IPS-11a (cell line): ENCODE measurements around the gene CD79A.

ENCODE experiments used
- H3K4me3 ChIP-seq: one replicate; pipeline ENCODE4 v1.5.1; 2013; ENCODE audit warnings: low read depth, low read length, control low read depth

Gene CD79A

DNA sequence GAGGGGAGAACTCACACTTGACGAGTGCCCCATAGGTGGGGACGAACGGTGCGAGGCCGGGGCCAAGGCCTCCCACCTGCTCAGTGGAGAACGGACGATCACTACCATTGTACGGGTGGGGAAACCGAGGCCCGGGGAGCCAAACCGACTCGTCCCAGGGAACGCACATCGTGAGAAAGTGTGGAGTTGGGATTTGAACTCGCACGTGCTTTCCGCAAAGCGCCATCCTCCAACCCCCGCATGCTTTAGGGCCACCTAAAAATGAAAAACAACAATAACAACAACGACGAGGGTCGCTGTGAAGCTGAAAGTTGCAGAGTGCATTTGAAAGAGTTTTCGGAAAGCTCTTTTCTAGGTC lies 6.4 kb downstream of the CD79A start:
- H3K4me3 ChIP-seq = peak overlapping the region; percentile 68

GRCh38 chr19:41883821-41884733 lies 7.0 kb downstream of the CD79A start:
- H3K4me3 ChIP-seq = peak overlapping the region; percentile 87

- H3K4me3 ChIP-seq = no peak overlapping the region
Measured at GRCh38 chr19:41886761-41887710, 10.0 kb downstream of the CD79A start.

GRCh38 chr19:41887711-41888382 lies 10.8 kb downstream of the CD79A start:
- H3K4me3 ChIP-seq = no peak overlapping the region

DNA sequence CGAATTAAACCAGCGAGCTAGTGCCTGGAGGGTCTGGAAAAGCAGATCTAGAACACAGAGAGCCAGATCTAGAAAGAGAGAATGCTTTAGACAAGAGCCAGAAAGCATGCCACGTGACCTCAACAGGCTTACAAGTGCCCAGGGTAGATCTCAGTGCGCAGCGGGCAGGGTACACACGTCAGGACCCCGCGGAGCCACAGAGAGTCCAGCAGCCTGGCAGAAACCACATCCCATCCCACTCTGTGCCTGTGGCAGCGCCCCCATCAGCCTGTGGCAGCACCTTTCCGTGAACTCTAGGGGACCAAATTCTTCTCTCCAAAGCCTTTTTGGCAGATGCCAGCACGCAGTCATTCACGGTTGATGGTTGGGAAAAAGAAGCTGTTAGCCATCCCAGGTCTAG lies 11.8 kb downstream of the CD79A start:
- H3K4me3 ChIP-seq = no peak overlapping the region

DNA sequence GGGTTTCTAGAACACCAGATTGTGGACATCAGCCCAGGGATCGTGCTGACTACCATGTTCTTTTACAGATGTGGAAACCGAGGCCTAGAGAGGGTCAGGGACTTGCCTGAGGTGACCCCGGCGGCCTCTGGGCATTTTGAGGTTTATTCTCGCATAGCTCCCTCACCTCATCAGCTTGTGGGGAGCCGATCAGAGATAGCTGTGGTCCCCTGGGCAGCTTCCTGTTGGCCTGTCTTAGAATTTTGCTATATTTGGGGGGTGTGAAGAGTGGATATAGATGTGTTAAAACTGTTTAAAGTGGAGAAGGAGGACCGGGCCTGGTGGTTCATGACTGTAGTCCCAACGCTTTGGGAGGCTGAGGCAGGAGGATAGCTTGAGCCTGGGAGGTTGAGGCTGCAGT lies 12.8 kb downstream of the CD79A start:
- H3K4me3 ChIP-seq = no peak overlapping the region

- no peak overlapping the region for H3K4me3 ChIP-seq
Measured at GRCh38 chr19:41890936-41891335, 13.9 kb downstream of the CD79A start.

DNA sequence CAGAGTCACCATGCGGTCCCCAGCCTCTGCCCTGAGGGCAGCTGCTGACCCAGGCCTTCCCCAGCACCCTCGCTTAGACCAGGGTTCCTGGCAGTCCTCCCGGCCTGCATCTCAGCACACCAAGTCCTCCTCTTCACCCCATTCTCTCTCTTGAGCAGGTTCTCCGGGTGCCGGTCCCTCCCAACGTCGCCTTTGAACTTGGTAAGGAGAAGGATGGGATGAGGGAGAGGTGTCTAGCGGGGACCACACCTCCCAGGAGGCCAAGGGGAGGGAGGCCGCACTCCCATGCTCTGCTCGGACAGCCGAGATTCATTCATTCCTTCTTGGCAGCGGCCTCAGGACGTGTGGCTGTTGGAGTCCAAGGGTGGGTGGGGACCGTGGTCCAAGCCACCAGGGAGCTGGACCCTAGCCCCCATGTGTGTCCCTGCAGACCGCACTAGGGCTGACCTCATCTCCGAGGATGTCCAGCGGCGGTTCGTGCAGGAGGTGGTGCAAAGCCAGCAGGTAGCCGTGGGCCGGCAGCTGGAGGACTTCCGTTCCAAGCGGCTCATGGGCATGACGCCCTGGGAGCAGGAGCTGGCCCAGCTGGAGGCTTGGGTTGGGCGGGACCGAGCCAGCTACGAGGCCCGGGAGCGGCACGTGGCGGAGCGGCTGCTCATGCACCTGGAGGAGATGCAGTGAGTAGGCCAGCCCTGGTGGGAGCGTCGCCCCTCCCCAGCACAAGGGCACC lies 15.3 kb downstream of the CD79A start:
- no peak overlapping the region for H3K4me3 ChIP-seq

DNA sequence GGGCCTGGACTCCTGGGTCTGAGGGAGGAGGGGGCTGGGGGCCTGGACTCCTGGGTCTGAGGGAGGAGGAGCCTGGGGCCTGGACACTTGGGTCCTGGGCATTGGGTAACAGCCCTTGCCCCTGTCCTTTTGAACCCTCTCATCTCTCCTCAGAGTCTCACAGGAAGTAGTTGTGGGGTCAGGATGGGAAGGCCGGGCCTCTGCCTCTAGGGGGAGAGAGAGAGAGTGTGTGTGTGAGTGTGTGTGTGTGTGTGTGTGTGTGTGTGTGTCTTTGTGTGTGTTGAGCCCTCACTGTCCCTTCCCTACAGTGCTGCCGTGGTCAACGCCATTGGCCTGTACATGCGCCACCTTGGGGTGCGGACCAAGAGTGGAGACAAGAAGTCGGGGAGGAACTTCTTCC lies 16.8 kb downstream of the CD79A start:
- H3K4me3 ChIP-seq = no peak overlapping the region

DNA sequence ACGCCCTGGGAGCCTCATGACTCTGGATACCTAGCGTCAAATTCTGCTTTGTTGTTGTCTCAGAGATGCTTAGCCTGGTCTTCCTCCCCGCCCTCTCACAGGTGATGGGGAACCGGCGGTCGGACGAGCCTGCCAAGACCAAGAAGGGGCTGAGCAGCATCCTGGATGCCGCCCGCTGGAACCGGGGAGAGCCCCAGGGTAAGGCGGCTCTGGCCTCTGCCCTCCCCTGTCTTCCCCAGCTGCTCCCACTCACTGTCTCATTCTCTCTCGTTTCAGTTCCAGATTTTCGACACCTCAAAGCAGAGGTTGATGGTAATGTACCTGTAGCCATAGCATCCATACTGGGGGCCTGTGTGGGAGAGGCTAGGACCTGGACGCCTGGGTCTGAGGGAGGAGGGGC lies 17.3 kb downstream of the CD79A start:
- no peak overlapping the region for H3K4me3 ChIP-seq

GRCh38 chr19:41895745-41896580 lies 18.9 kb downstream of the CD79A start:
- H3K4me3 ChIP-seq = no peak overlapping the region

DNA sequence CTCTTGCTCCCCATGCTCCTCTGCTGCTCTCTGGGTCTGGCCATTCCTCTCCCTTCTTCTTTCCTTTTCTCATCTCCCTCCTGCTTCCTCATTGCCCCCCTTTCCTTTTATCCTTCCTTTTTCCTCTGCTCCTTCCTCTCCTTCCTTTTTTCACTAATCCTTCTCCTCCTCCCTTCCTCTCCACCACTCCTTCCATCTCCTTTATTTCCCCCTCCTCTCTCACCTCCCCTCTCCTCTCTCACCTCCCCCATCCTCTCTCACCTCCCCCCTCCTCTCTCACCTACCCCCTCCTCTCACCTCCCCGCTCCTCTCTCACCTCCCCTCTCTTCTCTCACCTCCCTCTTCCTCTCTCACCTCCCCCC lies 19.5 kb downstream of the CD79A start:
- H3K4me3 ChIP-seq = no peak overlapping the region

- H3K4me3 ChIP-seq = no peak overlapping the region
Measured at GRCh38 chr19:41897181-41897580, 20.1 kb downstream of the CD79A start.

GRCh38 chr19:41897820-41898219 lies 20.7 kb downstream of the CD79A start:
- H3K4me3 ChIP-seq = no peak overlapping the region

DNA sequence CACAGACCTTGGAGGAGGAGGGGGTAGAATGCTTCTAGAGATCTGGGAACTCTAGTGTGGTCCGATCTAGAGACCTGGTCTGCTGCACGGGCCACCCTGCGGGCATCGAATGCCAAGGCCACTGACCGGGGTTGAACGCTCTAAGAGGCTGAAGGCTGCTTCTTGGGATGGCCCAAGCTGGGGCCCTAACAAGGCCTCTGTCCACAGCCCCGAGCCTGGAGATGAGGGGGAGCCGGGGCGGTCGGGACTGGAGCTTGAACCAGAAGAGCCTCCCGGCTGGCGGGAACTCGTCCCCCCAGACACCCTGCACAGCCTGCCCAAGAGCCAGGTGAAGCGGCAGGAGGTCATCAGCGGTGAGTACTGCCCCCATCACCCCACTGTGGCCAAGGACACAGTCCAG lies 21.2 kb downstream of the CD79A start:
- no peak overlapping the region for H3K4me3 ChIP-seq

- no peak overlapping the region for H3K4me3 ChIP-seq
Measured at GRCh38 chr19:41901707-41902360, 24.8 kb downstream of the CD79A start.

GRCh38 chr19:41902594-41902993 lies 25.5 kb downstream of the CD79A start:
- no peak overlapping the region for H3K4me3 ChIP-seq

DNA sequence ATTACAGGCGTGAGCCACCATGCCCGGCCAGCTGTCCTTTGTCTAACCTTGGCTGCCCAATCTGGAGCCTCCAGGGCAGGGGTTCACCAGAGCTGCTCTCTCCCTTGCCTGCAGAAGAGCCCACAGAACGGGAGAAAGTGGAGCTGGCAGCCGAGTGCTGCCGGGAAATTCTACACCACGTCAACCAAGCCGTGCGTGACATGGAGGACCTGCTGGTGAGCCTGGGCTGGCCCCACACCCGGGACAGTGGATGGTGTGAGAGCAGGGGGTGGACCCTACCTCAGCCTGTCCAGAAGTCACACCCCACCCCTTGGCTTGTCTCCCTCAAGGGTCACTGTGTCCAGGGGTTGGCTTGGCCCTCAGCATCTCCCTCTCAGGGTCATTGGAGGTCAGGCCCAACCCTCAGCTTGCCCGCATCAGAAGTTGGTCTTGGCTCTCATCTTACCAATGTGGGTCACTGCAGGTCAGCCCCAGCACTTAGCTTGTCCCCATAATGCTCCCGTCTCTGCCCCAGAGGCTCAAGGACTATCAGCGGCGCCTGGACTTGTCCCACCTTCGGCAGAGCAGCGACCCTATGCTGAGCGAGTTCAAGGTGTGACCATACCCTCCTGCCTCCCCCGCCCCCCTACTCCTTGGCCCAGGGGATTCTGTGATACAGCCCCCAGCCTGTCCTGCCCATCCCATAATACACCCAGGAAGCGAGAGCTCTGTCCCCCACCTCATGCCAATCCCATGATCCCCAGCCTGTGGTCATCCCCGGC lies 26.3 kb downstream of the CD79A start:
- no peak overlapping the region for H3K4me3 ChIP-seq
